IgD-negative memory B cell (primary cell): ENCODE measurements around the gene MAGEE2. TPM values are rescaled to one million over a fixed set of nuclear protein-coding genes. Genes with fewer than 3 reads are reported as not detected.
A peak's percentile ranks its signal among the peaks of the same experiment; 100 is the strongest.
"Not testable (repeated sequence)": the region's sequence is repeated elsewhere in the genome, so short reads cannot be mapped to it uniquely, and the experiment has no call there.

Experiments used
- H3K27ac Mint-ChIP-seq, 3 donors: one replicate each; pipeline ENCODE4 v1.8.0; 2020 to 2022; ENCODE audit warnings: mild to moderate bottlenecking in 3 of 3, mixed read lengths in 3 of 3, moderate library complexity in 1 of 3
- H3K27me3 Mint-ChIP-seq: one replicate; pipeline ENCODE4 v1.8.0; 2021; ENCODE audit warnings: mixed read lengths
- H3K36me3 Mint-ChIP-seq: one replicate; pipeline ENCODE4 v1.8.0; 2020; ENCODE audit warnings: mild to moderate bottlenecking, mixed read lengths
- H3K4me1 Mint-ChIP-seq, 3 donors: one replicate each; pipeline ENCODE4 v1.8.0; 2020 to 2022; ENCODE audit warnings: mixed read lengths in 3 of 3, mild to moderate bottlenecking in 1 of 3
- H3K4me3 Mint-ChIP-seq, 4 donors: one replicate each; pipeline ENCODE4 v1.8.0; 2020 to 2022; ENCODE audit warnings: mild to moderate bottlenecking in 4 of 4, mixed read lengths in 4 of 4, moderate library complexity in 3 of 4
- H3K9me3 Mint-ChIP-seq, 3 donors: one replicate each; pipeline ENCODE4 v1.8.0; 2020 to 2021; ENCODE audit warnings: mixed read lengths in 3 of 3, mild to moderate bottlenecking in 1 of 3
- polyA plus RNA-seq: library from polyadenylated mRNA; unstranded; fragments of 300-500 nt; fragmentation: Illumina TruSeq; gene quantifications from one replicate; pipeline ENCODE4 v1.2.3, GENCODE V29; 2021

MAGEE2 gene, protein sequence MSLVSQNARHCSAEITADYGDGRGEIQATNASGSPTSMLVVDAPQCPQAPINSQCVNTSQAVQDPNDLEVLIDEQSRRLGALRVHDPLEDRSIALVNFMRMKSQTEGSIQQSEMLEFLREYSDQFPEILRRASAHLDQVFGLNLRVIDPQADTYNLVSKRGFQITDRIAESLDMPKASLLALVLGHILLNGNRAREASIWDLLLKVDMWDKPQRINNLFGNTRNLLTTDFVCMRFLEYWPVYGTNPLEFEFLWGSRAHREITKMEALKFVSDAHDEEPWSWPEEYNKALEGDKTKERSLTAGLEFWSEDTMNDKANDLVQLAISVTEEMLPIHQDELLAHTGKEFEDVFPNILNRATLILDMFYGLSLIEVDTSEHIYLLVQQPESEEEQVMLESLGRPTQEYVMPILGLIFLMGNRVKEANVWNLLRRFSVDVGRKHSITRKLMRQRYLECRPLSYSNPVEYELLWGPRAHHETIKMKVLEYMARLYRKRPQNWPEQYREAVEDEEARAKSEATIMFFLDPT
- polyA plus RNA-seq: not detected

GRCh38 chrX:75784680-75785491 lies at the start of gene MAGEE2:
TSS of gene MAGEE2 (minus strand) at chrX:75785254. CDS start at chrX:75785051, 203 bp downstream.
- H3K9me3 Mint-ChIP-seq: peaks cover 0 to 1% (median under 1%) of the 10 kb centered on the region in 3 donors
- peak within 1 kb of the TSS in 1 of 3 donors; percentile 35 for H3K27ac Mint-ChIP-seq
- peaks cover 6% of the 10 kb centered on the region for H3K27me3 Mint-ChIP-seq
- H3K36me3 Mint-ChIP-seq: no peaks in the 10 kb centered on the region
- peak within 1 kb of the TSS in 3 of 4 donors; percentile 49 to 90 (median 55) for H3K4me3 Mint-ChIP-seq
- no peaks in the 10 kb centered on the region for H3K4me1 Mint-ChIP-seq

GRCh38 chrX:75786290-75786689 lies 1.2 kb upstream of the MAGEE2 start:
- peaks cover 6% of the 10 kb centered on the region for H3K27me3 Mint-ChIP-seq
- no peaks in the 10 kb centered on the region for H3K4me1 Mint-ChIP-seq
- H3K9me3 Mint-ChIP-seq: peaks cover 0 to 4% (median 2%) of the 10 kb centered on the region in 3 donors
- H3K4me3 Mint-ChIP-seq: no peak overlapping the region
- H3K36me3 Mint-ChIP-seq: no peaks in the 10 kb centered on the region
- H3K27ac Mint-ChIP-seq: no peak overlapping the region

DNA sequence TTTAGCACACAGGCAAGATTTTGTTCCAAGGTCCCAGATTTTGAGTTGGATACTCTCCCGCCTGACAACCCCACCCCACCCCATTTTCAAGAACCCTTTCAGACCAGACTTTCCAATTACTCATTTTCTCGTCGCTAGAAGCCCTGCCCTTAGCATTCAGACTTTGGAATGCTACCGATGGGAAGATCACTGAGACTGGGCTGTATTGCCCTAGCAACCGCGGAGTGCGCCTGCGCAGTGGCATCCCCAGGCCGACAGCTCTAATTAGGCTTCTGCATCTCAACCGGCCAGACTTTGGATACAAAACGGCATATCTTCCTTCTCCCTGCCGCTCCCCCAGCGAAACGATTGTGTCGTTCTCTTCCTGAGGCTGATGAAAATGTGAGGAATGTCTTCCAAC lies 3.4 kb downstream of the MAGEE2 start:
- no peaks in the 10 kb centered on the region for H3K36me3 Mint-ChIP-seq
- peaks cover 6% of the 10 kb centered on the region for H3K27me3 Mint-ChIP-seq
- H3K27ac Mint-ChIP-seq: no peak overlapping the region
- H3K4me1 Mint-ChIP-seq: no peaks in the 10 kb centered on the region
- no peaks in the 10 kb centered on the region for H3K9me3 Mint-ChIP-seq
- H3K4me3 Mint-ChIP-seq: no peak overlapping the region

- not testable (repeated sequence) for H3K27me3 Mint-ChIP-seq, H3K9me3 Mint-ChIP-seq, H3K4me3 Mint-ChIP-seq, H3K36me3 Mint-ChIP-seq, H3K4me1 Mint-ChIP-seq, H3K27ac Mint-ChIP-seq
Measured at GRCh38 chrX:75768063-75768462, 17.0 kb downstream of the MAGEE2 start.

GRCh38 chrX:75748431-75748830 lies 36.6 kb downstream of the MAGEE2 start:
- Mint-ChIP-seq H3K4me1 (peaks cover 3 to 12% (median 3%) of the 10 kb centered on the region in 3 donors), H3K9me3 (peaks cover 0 to 5% (median 2%) of the 10 kb centered on the region in 3 donors), H3K27ac (peak overlapping the region in 1 of 3 donors; percentile 53), H3K27me3 (no peaks in the 10 kb centered on the region), H3K4me3 (peak overlapping the region in 1 of 4 donors; percentile 47), H3K36me3 (peaks cover 1% of the 10 kb centered on the region)

- Mint-ChIP-seq H3K27me3 (no peaks in the 10 kb centered on the region), H3K36me3 (peaks cover 1% of the 10 kb centered on the region), H3K9me3 (peaks cover 0 to 9% (median 2%) of the 10 kb centered on the region in 3 donors), H3K27ac (no peak overlapping the region), H3K4me1 (peaks cover 3 to 12% (median 3%) of the 10 kb centered on the region in 3 donors), H3K4me3 (peak overlapping the region; percentile 66 to 87 (median 76))
Measured at GRCh38 chrX:75746891-75747639, 38.0 kb downstream of the MAGEE2 start.
